MCF 10A (cell line): ENCODE results near the gene ASCC3. TPM values are rescaled to one million over a fixed set of nuclear protein-coding genes. Genes with fewer than 3 reads are reported as not detected.
A peak's percentile ranks its signal among the peaks of the same experiment; 100 is the strongest.

Experiments used
- BruUV-seq: library from RNA; stranded (reverse); fragments of 400-500 nt; replicated peaks from 2 replicates; lab custom pipeline; 2021; lab: Mats Ljungman, UMichigan
- CTCF ChIA-PET: fragments of 300-600 bp; sonication (Branson Sonifier 250); formaldehyde crosslinking; extraction: SDS; loops from one replicate; lab custom pipeline; 2021; ENCODE audit warnings: antibody characterized with exemption, inconsistent platforms; lab: Yijun Ruan, JAX
- POLR2A ChIA-PET: fragments of 300-600, 350-650 bp; sonication (Branson Sonifier 250); formaldehyde crosslinking; extraction: SDS; loops from one replicate; lab custom pipeline; 2020; ENCODE audit warnings: antibody characterized with exemption, inconsistent platforms; lab: Yijun Ruan, JAX
- DNase-seq: peaks from one replicate; pipeline ENCODE4 v3.0.0-alpha.2; 2018; ENCODE audit not compliant: unreplicated experiment
- H3K27ac Mint-ChIP-seq: one replicate; pipeline ENCODE4 v1.8.0; 2022; ENCODE audit warnings: mild to moderate bottlenecking, low read depth, mixed read lengths; ENCODE audit not compliant: unreplicated experiment
- H3K27me3 Mint-ChIP-seq: one replicate; pipeline ENCODE4 v1.8.0; 2022; ENCODE audit warnings: mixed read lengths; ENCODE audit not compliant: insufficient read depth, unreplicated experiment
- H3K36me3 Mint-ChIP-seq: one replicate; pipeline ENCODE4 v1.8.0; 2022; ENCODE audit warnings: mild to moderate bottlenecking, moderate library complexity, mixed read lengths; ENCODE audit not compliant: insufficient read depth, unreplicated experiment
- H3K4me1 Mint-ChIP-seq: one replicate; pipeline ENCODE4 v1.8.0; 2022; ENCODE audit warnings: mixed read lengths; ENCODE audit not compliant: insufficient read depth, unreplicated experiment
- H3K4me3 Mint-ChIP-seq: one replicate; pipeline ENCODE4 v1.8.0; 2022; ENCODE audit warnings: mild to moderate bottlenecking, moderate library complexity, mixed read lengths; ENCODE audit not compliant: unreplicated experiment
- H3K9me3 Mint-ChIP-seq: one replicate; pipeline ENCODE4 v1.8.0; 2022; ENCODE audit warnings: mixed read lengths; ENCODE audit not compliant: unreplicated experiment
- CTCF ChIP-seq: fragments of 200-600 bp; IDR thresholded peaks from one replicate; pipeline ENCODE4 v1.8.0; 2022; ENCODE audit warnings: antibody characterized with exemption, mild to moderate bottlenecking; ENCODE audit not compliant: unreplicated experiment
- intact Hi-C: fragments of 100-400 bp; cut with micrococcal nuclease; formaldehyde crosslinking; loops from 2 replicates; pipeline ENCODE4 v1.14.1; 2022
- total RNA-seq: library from RNA; stranded (reverse); gene quantifications from 2 replicates; pipeline ENCODE4 v1.2.3, GENCODE V29; 2022

Gene ASCC3
- total RNA-seq, 1 experiment from 2014 or later = 85.0 TPM

GRCh38 chr6:100463630-100464161, 417.4 kb downstream of the ASCC3 start:
- Mint-ChIP-seq H3K36me3 (no peaks in the 10 kb centered on the region), H3K4me1 (no peaks in the 10 kb centered on the region), H3K4me3 (no peak overlapping the region), H3K27me3 (no peaks in the 10 kb centered on the region), H3K9me3 (no peaks in the 10 kb centered on the region), H3K27ac (no peak overlapping the region)
- BruUV-seq = no TSS peak
- intact Hi-C loops = no loop called here
- TF ChIP-seq CTCF = no peak
- no peak for DNase-seq
- ChIA-PET CTCF (interaction anchor here (1.4 to 1.5 kb wide), 2 partner anchors 112 to 347 kb away, joined by 3 to 4 read pairs; no protein-coding TSS in a partner anchor), POLR2A (no interaction called here)

DNA sequence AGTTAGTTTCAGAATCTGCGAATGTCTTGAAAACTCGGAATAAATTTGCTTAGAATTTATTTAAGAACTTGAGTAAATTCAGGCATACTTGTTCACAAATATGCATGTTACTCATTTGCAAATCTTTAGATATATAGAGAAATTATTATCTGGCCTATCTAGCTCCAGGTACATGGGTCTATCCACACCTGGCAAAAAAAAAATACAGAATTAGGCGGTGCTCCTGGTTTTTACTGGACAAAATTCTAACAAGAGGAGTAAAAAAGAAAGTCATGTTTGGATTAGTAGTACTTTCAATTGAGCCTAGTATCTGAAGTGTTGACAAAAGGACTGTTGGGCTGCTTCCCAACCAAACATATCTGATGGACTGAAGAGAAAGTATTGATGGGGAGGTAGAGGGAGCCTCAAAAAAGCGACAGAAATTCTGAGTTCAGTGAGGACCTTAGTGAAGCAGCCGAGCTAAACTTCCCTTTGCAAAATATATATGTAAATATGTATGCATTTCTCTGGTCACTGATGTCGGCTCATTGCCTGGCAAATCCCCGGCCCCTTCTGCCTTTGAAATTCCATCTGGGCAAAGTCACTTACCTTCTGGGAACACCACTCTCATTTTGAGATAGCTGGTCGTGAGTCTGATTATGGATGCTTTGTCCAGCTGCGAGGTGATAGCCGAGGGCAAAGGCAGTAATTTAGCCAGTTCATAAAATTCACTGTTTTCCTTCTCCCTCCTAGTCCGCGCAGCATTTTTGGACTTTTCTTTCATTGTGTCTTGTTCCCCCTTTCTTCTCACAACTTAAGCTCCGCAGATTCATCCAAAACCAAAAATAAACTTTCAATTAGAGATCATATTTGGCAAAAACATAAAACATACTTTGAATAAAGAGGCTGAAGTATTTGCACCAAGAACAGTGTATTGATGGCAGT, 418.2 kb downstream of the ASCC3 start:
- no peaks in the 10 kb centered on the region for H3K27me3 Mint-ChIP-seq
- no peak for DNase-seq
- intact Hi-C loops = no loop called here
- H3K27ac Mint-ChIP-seq = no peak overlapping the region
- CTCF ChIA-PET = interaction anchor here (1.4 to 2.6 kb wide), 2 partner anchors 18 to 112 kb away, joined by 3 to 6 read pairs; no protein-coding TSS in a partner anchor
- TF ChIP-seq CTCF = no peak
- no peaks in the 10 kb centered on the region for H3K4me1 Mint-ChIP-seq
- H3K9me3 Mint-ChIP-seq = no peaks in the 10 kb centered on the region
- POLR2A ChIA-PET = no interaction called here
- no TSS peak for BruUV-seq
- H3K36me3 Mint-ChIP-seq = no peaks in the 10 kb centered on the region
- no peak overlapping the region for H3K4me3 Mint-ChIP-seq

- TF ChIP-seq CTCF = no peak
- Mint-ChIP-seq H3K4me3 (peak overlapping the region; percentile 65), H3K36me3 (no peaks in the 10 kb centered on the region), H3K27ac (no peak overlapping the region), H3K4me1 (no peaks in the 10 kb centered on the region), H3K9me3 (no peaks in the 10 kb centered on the region), H3K27me3 (no peaks in the 10 kb centered on the region)
- DNase-seq = no peak
- no TSS peak for BruUV-seq
- POLR2A ChIA-PET = no interaction called here
- intact Hi-C loops = no loop called here
- CTCF ChIA-PET = interaction anchor here (1.4 to 2.6 kb wide), 2 partner anchors 19 to 111 kb away, joined by 3 to 6 read pairs; no protein-coding TSS in a partner anchor
Observed at GRCh38 chr6:100461917-100462705, 419.0 kb downstream of the ASCC3 start.
